Measurements from ENCODE around the gene LRRC57.

LRRC57 gene

DNA sequence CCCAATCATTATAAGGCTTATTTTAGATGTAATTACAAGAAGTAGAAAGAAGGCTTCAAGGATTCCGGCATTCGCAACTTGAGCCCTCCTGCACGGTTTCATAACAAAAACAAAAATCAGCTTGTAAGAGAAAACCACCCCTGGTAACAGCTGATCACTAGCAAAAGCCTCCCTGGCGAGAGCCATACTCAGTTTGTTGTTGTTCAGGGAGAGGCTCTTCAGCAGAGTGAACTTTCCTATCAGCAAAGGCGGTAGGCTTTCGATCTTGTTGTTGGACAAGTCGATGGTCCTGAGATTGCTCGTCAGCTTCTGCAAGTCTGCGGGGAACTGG, 710 bp downstream of the LRRC57 start:
- peak overlapping the region; percentile 94 for H3K9ac ChIP-seq (ENCODE audit: low read length)

GRCh38 chr15:42544853-42545629, 3.6 kb downstream of the LRRC57 start:
- DNase-seq, result peak; percentile 2
- no peak overlapping the region for H4K91ac ChIP-seq (ENCODE audit: low read length)
- H2BK5ac ChIP-seq (ENCODE audit: low read depth, low read length, poor library complexity, severe bottlenecking), result no peak overlapping the region
- H3K23ac ChIP-seq (ENCODE audit: low read length in 2 of 2), result no peak overlapping the region
- H3K14ac ChIP-seq (ENCODE audit: low read length in 2 of 2), result no peak overlapping the region
- no peak overlapping the region for H3K18ac ChIP-seq (ENCODE audit: low read depth in 1 of 2, low read length in 2 of 2)
- H2AFZ ChIP-seq (ENCODE audit: low read depth, low read length), result no peak overlapping the region
- H3K4ac ChIP-seq (ENCODE audit: low read depth in 1 of 2, low read length in 2 of 2), result no peak overlapping the region
- H3K27ac ChIP-seq (ENCODE audit: low read length, poor library complexity, severe bottlenecking), result no peak overlapping the region
- no peak overlapping the region for H2BK15ac ChIP-seq (ENCODE audit: low read depth, poor library complexity, severe bottlenecking)
- H3K4me3 ChIP-seq (ENCODE audit: insufficient read depth in 1 of 2, low read depth in 1 of 2, low read length in 2 of 2), result no peak overlapping the region
- WGBS, result 94% methylated on average over 1 of the region's 4 CpGs
- H3K4me1 ChIP-seq (ENCODE audit: control insufficient read depth, insufficient read depth, low read depth, low read length), result peaks cover 2% of the 10 kb centered on the region
- peaks cover 11% of the 10 kb centered on the region for H3K79me1 ChIP-seq (replicated peaks; ENCODE audit: low read length, poor library complexity, severe bottlenecking)
- peaks cover 11 to 46% of the 10 kb centered on the region in 2 experiments for H3K36me3 ChIP-seq (ENCODE audit: control insufficient read depth in 1 of 2, insufficient read depth in 2 of 2, low read depth in 1 of 2, low read length in 2 of 2)
- no peak overlapping the region for H3K4me2 ChIP-seq (ENCODE audit: low read length, poor library complexity, severe bottlenecking)
- no peaks in the 10 kb centered on the region for H3K27me3 ChIP-seq (ENCODE audit: control insufficient read depth in 1 of 2, insufficient read depth in 1 of 2, low read length in 2 of 2)
- H3K9ac ChIP-seq (ENCODE audit: low read length), result no peak overlapping the region
- no peak overlapping the region for H2AK5ac ChIP-seq (ENCODE audit: low read length, severe bottlenecking)
- no peaks in the 10 kb centered on the region for H3K9me3 ChIP-seq (ENCODE audit: control insufficient read depth, low read length)
- no peak overlapping the region for H2BK120ac ChIP-seq (ENCODE audit: low read depth, low read length)
- no peak overlapping the region for H4K8ac ChIP-seq (ENCODE audit: low read length)
- no peak overlapping the region for H2BK12ac ChIP-seq (ENCODE audit: low read length in 2 of 2)

More for the DNA sequence above, 710 bp downstream of the LRRC57 start:
- peaks cover 15% of the 10 kb centered on the region for H3K79me1 ChIP-seq (replicated peaks; ENCODE audit: low read length, poor library complexity, severe bottlenecking)
- no peak overlapping the region for H3K18ac ChIP-seq (ENCODE audit: low read depth in 1 of 2, low read length in 2 of 2)
- H2BK5ac ChIP-seq (ENCODE audit: low read depth, low read length, poor library complexity, severe bottlenecking), result no peak overlapping the region
- H3K23ac ChIP-seq (ENCODE audit: low read length in 2 of 2), result no peak overlapping the region
- peaks cover 9 to 31% of the 10 kb centered on the region in 2 experiments for H3K36me3 ChIP-seq (ENCODE audit: control insufficient read depth in 1 of 2, insufficient read depth in 2 of 2, low read depth in 1 of 2, low read length in 2 of 2)
- H3K14ac ChIP-seq (ENCODE audit: low read length in 2 of 2), result no peak overlapping the region
- H3K4ac ChIP-seq (ENCODE audit: low read depth in 1 of 2, low read length in 2 of 2), result peak overlapping the region in 1 of 2 experiments; percentile 3
- H3K27me3 ChIP-seq (ENCODE audit: control insufficient read depth in 1 of 2, insufficient read depth in 1 of 2, low read length in 2 of 2), result no peaks in the 10 kb centered on the region
- H2BK15ac ChIP-seq (ENCODE audit: low read depth, poor library complexity, severe bottlenecking), result no peak overlapping the region
- no peak overlapping the region for H4K8ac ChIP-seq (ENCODE audit: low read length)
- peak overlapping the region; percentile 83 for H3K4me2 ChIP-seq (ENCODE audit: low read length, poor library complexity, severe bottlenecking)
- peak overlapping the region; percentile 79 to 97 for H3K4me3 ChIP-seq (ENCODE audit: insufficient read depth in 1 of 2, low read depth in 1 of 2, low read length in 2 of 2)
- no peak for DNase-seq
- H3K4me1 ChIP-seq (ENCODE audit: control insufficient read depth, insufficient read depth, low read depth, low read length), result peaks cover 4% of the 10 kb centered on the region
- 3% methylated on average over 9 of the region's 9 CpGs for WGBS
- H2AK5ac ChIP-seq (ENCODE audit: low read length, severe bottlenecking), result no peak overlapping the region
- H2BK120ac ChIP-seq (ENCODE audit: low read depth, low read length), result no peak overlapping the region
- H4K91ac ChIP-seq (ENCODE audit: low read length), result no peak overlapping the region
- H2BK12ac ChIP-seq (ENCODE audit: low read length in 2 of 2), result no peak overlapping the region
- no peaks in the 10 kb centered on the region for H3K9me3 ChIP-seq (ENCODE audit: control insufficient read depth, low read length)
- H2AFZ ChIP-seq (ENCODE audit: low read depth, low read length), result peak overlapping the region; percentile 46
- peak overlapping the region; percentile 2 for H3K27ac ChIP-seq (ENCODE audit: low read length, poor library complexity, severe bottlenecking)

- no peak overlapping the region for H3K9ac ChIP-seq (ENCODE audit: low read length)
- no peak overlapping the region for H4K8ac ChIP-seq (ENCODE audit: low read length)
- WGBS, result no CpG with 5 or more reads among the region's 1 CpG
- no peak overlapping the region for H2AK5ac ChIP-seq (ENCODE audit: low read length, severe bottlenecking)
- DNase-seq, result no peak
- H3K4ac ChIP-seq (ENCODE audit: low read depth in 1 of 2, low read length in 2 of 2), result no peak overlapping the region
- no peaks in the 10 kb centered on the region for H3K4me1 ChIP-seq (ENCODE audit: control insufficient read depth, insufficient read depth, low read depth, low read length)
- H3K4me2 ChIP-seq (ENCODE audit: low read length, poor library complexity, severe bottlenecking), result no peak overlapping the region
- H2BK120ac ChIP-seq (ENCODE audit: low read depth, low read length), result no peak overlapping the region
- no peak overlapping the region for H3K27ac ChIP-seq (ENCODE audit: low read length, poor library complexity, severe bottlenecking)
- peaks cover 10 to 90% of the 10 kb centered on the region in 2 experiments for H3K36me3 ChIP-seq (ENCODE audit: control insufficient read depth in 1 of 2, insufficient read depth in 2 of 2, low read depth in 1 of 2, low read length in 2 of 2)
- no peaks in the 10 kb centered on the region for H3K79me1 ChIP-seq (replicated peaks; ENCODE audit: low read length, poor library complexity, severe bottlenecking)
- H3K9me3 ChIP-seq (ENCODE audit: control insufficient read depth, low read length), result no peaks in the 10 kb centered on the region
- no peak overlapping the region for H3K18ac ChIP-seq (ENCODE audit: low read depth in 1 of 2, low read length in 2 of 2)
- H2BK15ac ChIP-seq (ENCODE audit: low read depth, poor library complexity, severe bottlenecking), result no peak overlapping the region
- no peak overlapping the region for H3K14ac ChIP-seq (ENCODE audit: low read length in 2 of 2)
- no peak overlapping the region for H2BK5ac ChIP-seq (ENCODE audit: low read depth, low read length, poor library complexity, severe bottlenecking)
- no peak overlapping the region for H2BK12ac ChIP-seq (ENCODE audit: low read length in 2 of 2)
- no peak overlapping the region for H2AFZ ChIP-seq (ENCODE audit: low read depth, low read length)
- H4K91ac ChIP-seq (ENCODE audit: low read length), result no peak overlapping the region
- H3K23ac ChIP-seq (ENCODE audit: low read length in 2 of 2), result no peak overlapping the region
- H3K27me3 ChIP-seq (ENCODE audit: control insufficient read depth in 1 of 2, insufficient read depth in 1 of 2, low read length in 2 of 2), result no peaks in the 10 kb centered on the region
- H3K4me3 ChIP-seq (ENCODE audit: insufficient read depth in 1 of 2, low read depth in 1 of 2, low read length in 2 of 2), result no peak overlapping the region
Measured at GRCh38 chr15:42533246-42533645, 15.3 kb downstream of the LRRC57 start.

DNA sequence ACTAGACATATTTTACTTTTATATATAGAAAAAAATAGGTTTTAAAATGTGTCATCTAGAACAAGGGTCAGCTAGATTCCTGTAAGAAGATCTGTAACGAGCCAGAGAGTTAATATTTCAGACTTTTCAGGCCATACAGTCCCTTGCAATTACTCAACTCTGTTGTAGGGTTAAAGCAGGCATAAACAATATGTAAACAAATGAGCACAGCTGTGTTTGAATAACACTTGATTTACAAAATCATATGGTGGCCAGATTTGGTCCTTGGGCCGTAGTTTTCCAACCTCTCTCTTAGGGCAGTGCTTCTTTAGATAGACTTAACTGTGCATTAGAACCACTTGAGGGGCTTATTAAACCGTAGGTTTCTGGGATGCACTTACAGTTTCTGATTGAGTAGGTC, 19.6 kb downstream of the LRRC57 start:
- H3K36me3 ChIP-seq (ENCODE audit: control insufficient read depth in 1 of 2, insufficient read depth in 2 of 2, low read depth in 1 of 2, low read length in 2 of 2), result peaks cover 22 to 70% of the 10 kb centered on the region in 2 experiments
- H3K18ac ChIP-seq (ENCODE audit: low read depth in 1 of 2, low read length in 2 of 2), result no peak overlapping the region
- H3K4me3 ChIP-seq (ENCODE audit: insufficient read depth in 1 of 2, low read depth in 1 of 2, low read length in 2 of 2), result no peak overlapping the region
- no peaks in the 10 kb centered on the region for H3K9me3 ChIP-seq (ENCODE audit: control insufficient read depth, low read length)
- H3K4me2 ChIP-seq (ENCODE audit: low read length, poor library complexity, severe bottlenecking), result no peak overlapping the region
- no peak overlapping the region for H2BK5ac ChIP-seq (ENCODE audit: low read depth, low read length, poor library complexity, severe bottlenecking)
- H2BK120ac ChIP-seq (ENCODE audit: low read depth, low read length), result no peak overlapping the region
- no peak overlapping the region for H3K27ac ChIP-seq (ENCODE audit: low read length, poor library complexity, severe bottlenecking)
- no peak overlapping the region for H2AK5ac ChIP-seq (ENCODE audit: low read length, severe bottlenecking)
- H4K91ac ChIP-seq (ENCODE audit: low read length), result no peak overlapping the region
- H3K27me3 ChIP-seq (ENCODE audit: control insufficient read depth in 1 of 2, insufficient read depth in 1 of 2, low read length in 2 of 2), result no peaks in the 10 kb centered on the region
- H3K9ac ChIP-seq (ENCODE audit: low read length), result no peak overlapping the region
- H2AFZ ChIP-seq (ENCODE audit: low read depth, low read length), result no peak overlapping the region
- peaks cover 1% of the 10 kb centered on the region for H3K79me1 ChIP-seq (replicated peaks; ENCODE audit: low read length, poor library complexity, severe bottlenecking)
- 79% methylated on average over 2 of the region's 3 CpGs for WGBS
- H2BK15ac ChIP-seq (ENCODE audit: low read depth, poor library complexity, severe bottlenecking), result no peak overlapping the region
- H3K14ac ChIP-seq (ENCODE audit: low read length in 2 of 2), result no peak overlapping the region
- H3K23ac ChIP-seq (ENCODE audit: low read length in 2 of 2), result no peak overlapping the region
- H3K4me1 ChIP-seq (ENCODE audit: control insufficient read depth, insufficient read depth, low read depth, low read length), result no peaks in the 10 kb centered on the region
- peak; percentile 17 for DNase-seq
- no peak overlapping the region for H3K4ac ChIP-seq (ENCODE audit: low read depth in 1 of 2, low read length in 2 of 2)
- no peak overlapping the region for H4K8ac ChIP-seq (ENCODE audit: low read length)
- no peak overlapping the region for H2BK12ac ChIP-seq (ENCODE audit: low read length in 2 of 2)
